ENCODE results near the gene SMG6.

Gene SMG6

GRCh38 chr17:2056206-2057174 is 247.1 kb downstream of the SMG6 start:
- peak; percentile 79 for DNase-seq (ENCODE audit: low spot score)
- peak; percentile 38 for TF ChIP-seq CTCF (IDR thresholded peaks at IDR 0.05; ENCODE audit: extremely low read depth, insufficient read depth, missing control alignments)
- in situ Hi-C loops (cut with MboI; ENCODE audit: low pct_unique_long_range_greater_than_20kb, low sequenced_read_pairs, unreplicated experiment) = no loop called here

DNA sequence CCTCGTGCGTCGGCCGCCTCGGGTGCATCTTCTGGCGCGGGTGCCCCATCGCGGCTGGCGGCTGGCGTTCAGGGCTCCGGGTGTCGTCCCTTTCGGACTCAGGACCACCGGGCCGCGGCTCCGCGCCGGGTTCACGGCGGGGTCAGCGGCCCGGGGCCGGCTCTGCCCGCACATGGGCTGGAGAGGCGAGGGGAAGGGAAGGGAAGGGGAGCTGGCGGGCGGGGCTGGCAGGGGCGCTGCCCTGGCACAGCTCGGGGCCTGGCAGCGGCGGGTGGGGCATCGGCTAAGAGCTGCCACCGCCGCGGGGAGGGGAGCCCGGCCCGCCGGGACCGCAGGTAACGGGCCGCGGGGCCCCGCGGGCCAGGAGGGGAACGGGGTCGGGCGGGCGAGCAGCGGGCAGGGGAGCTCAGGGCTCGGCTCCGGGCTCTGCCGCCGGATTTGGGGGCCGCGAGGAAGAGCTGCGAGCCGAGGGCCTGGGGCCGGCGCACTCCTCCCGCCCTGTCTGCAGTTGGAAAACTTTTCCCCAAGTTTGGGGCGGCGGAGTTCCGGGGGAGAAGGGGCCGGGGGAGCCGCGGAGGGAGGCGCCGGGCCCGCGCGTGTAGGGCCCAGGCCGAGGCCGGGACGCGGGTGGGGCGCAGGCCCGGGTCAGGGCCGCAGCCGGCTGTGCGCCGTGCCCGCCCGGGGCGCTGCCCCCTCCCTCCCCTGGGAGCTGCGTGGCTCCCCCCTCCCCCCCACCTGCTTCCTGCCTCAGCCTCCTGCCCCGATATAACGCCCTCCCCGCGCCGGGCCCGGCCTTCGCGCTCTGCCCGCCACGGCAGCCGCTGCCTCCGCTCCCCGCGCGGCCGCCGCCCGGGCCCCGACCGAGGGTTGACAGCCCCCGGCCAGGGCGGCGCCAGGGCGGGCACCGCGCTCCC is 248.0 kb downstream of the SMG6 start:
- DNase-seq (ENCODE audit: low spot score) = peak; percentile 84
- in situ Hi-C loops (cut with MboI; ENCODE audit: low pct_unique_long_range_greater_than_20kb, low sequenced_read_pairs, unreplicated experiment) = no loop called here
- no peak for TF ChIP-seq CTCF (IDR thresholded peaks at IDR 0.05; ENCODE audit: extremely low read depth, insufficient read depth, missing control alignments)

DNA sequence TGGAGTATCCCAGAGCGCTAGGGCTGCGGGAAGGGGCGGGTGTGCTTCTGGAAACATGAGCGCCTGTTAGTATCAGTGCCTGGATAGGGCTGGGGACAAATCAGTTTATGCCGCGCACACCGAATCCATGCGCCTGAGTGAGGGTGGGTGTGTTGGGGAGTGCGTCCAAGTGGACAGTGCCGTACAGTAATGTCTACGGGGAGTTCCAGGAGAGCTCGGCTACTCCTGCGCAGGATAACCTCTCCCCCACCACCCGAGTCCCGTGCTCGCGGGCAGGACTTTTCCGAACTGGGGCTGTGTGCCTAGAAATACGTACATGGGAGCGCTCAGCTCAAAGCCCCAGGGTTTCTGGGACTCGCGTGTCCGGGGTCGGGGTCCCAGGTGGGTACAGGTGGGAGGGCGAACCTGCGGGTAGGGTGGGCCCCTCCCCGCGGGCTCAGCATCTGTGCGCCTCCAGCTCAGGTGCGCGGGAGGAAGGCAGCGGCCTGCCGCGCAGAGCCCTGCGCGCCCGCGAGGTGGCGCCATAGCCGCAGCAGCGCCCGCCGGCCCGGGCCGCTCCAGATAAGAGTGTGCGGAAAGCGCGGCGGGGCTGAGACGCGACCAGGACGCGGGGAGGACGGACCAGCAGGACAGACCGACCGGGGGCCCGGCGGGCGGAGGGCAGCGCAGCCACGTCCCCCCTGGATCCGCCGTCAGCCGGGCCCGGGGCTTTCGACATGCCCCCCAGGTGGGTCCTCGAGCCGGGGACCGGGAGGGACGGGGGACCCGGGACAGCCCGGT is 248.9 kb downstream of the SMG6 start, which contains the start of gene HIC1:
HIC1 (plus strand) TSS at position 592 of the 780 bp plus-strand sequence. CDS start 1,588 bp downstream, outside the sequence.
- peak; percentile 94 for DNase-seq (ENCODE audit: low spot score)
- TF ChIP-seq CTCF (IDR thresholded peaks at IDR 0.05; ENCODE audit: extremely low read depth, insufficient read depth, missing control alignments) = peak; percentile 87
- in situ Hi-C loops (cut with MboI; ENCODE audit: low pct_unique_long_range_greater_than_20kb, low sequenced_read_pairs, unreplicated experiment) = no loop called here

DNA sequence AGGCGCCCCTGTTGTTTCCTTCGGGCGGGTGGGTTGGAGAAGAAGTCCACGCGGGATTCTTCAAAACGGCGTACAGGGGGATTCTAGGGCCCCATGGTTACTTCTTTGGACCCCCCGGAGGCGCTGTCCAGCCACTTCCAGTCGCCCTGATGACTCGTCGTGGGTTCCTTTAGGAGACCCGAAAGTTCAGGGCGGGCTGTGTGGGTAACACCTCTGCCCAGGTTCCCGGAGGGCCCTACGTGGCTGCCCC is 249.4 kb downstream of the SMG6 start:
- TF ChIP-seq CTCF (IDR thresholded peaks at IDR 0.05; ENCODE audit: extremely low read depth, insufficient read depth, missing control alignments) = no peak
- peak; percentile 54 for DNase-seq (ENCODE audit: low spot score)
- in situ Hi-C loops (cut with MboI; ENCODE audit: low pct_unique_long_range_greater_than_20kb, low sequenced_read_pairs, unreplicated experiment) = no loop called here

DNA sequence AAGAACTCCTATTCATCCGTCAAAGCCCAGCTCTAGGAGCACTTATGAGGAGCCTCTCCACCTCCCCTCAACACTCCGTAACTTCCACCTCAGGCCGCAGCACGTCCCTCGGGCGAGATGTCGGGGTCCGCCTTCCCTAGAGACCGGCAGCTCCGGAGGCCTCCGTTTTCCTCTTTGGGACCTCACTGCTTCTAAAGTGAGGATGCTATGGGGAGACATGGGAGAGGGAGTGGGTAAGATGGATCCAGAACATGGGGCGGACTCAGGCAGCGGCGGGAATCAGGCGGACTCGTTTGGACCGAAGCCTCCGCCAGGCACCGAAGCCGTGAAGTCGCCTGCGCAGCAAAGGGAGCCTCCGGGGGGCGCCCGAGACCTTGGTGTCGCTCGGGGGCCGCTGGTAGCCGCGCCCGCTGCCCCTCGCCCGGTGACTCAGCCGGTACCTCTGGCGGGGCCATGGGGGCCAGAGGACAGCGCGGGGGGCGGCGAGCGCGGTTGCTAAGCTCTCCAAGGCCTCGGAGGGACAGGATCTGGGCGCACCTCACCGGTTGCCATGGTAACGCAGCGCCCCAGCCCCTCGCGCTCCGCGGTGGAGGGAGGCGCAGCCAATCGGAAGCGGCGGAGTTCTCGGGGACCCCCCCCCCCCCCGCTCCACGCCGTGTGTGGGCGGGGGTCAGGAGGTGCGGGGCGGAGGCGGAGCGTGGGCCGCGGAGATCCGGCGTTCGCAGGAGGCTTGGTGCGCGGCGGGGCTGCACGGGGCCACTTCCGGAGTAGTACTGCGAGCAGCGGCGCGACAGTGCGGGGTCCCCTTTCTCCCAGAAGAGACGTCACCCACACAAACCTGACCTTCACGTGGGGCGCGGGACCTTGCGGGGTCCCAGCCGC is 250.0 kb downstream of the SMG6 start:
- TF ChIP-seq CTCF (IDR thresholded peaks at IDR 0.05; ENCODE audit: extremely low read depth, insufficient read depth, missing control alignments) = peak; percentile 81
- in situ Hi-C loops (cut with MboI; ENCODE audit: low pct_unique_long_range_greater_than_20kb, low sequenced_read_pairs, unreplicated experiment) = no loop called here
- peak; percentile 90 for DNase-seq (ENCODE audit: low spot score)

Measured in GM13977 (cell line).